Liver (tissue), 9 donors: ENCODE data around the gene EVPL. TPM values are rescaled to one million over a fixed set of nuclear protein-coding genes. Genes with fewer than 3 reads are reported as not detected.

ENCODE experiments used
- DNase-seq: peaks from one replicate; pipeline ENCODE4 v3.0.0-alpha.2; 2017; ENCODE audit warnings: low spot score
- H3K27ac ChIP-seq, 2 donors: one replicate each; pipeline ENCODE4 v1.7.0; 2013; ENCODE audit warnings: inconsistent platforms in 2 of 2, low read length in 2 of 2, control low read depth in 1 of 2, low read depth in 1 of 2, mild to moderate bottlenecking in 1 of 2
- H3K27me3 ChIP-seq, 4 donors: one replicate each; pipeline versions ENCODE4 v1.6.1 to v1.7.0; 2013; ENCODE audit warnings: low read length in 3 of 4, inconsistent platforms in 1 of 4, mild to moderate bottlenecking in 1 of 4, moderate library complexity in 1 of 4; ENCODE audit not compliant: control insufficient read depth in 4 of 4, insufficient read depth in 4 of 4
- H3K36me3 ChIP-seq, 4 donors: one replicate each; pipeline versions ENCODE4 v1.6.1 to v1.7.0; 2013; ENCODE audit warnings: low read length in 3 of 4, mild to moderate bottlenecking in 3 of 4, low read depth in 1 of 4, moderate library complexity in 1 of 4; ENCODE audit not compliant: control insufficient read depth in 4 of 4, insufficient read depth in 3 of 4
- H3K4me1 ChIP-seq, 4 donors: one replicate each; pipeline versions ENCODE4 v1.6.1 to v1.7.0; 2013; ENCODE audit warnings: low read length in 3 of 4, mild to moderate bottlenecking in 3 of 4, moderate library complexity in 1 of 4; ENCODE audit not compliant: control insufficient read depth in 4 of 4, insufficient read depth in 4 of 4
- H3K4me3 ChIP-seq, 3 donors: one replicate each; pipeline versions ENCODE4 v1.6.1 to v1.7.0; 2013; ENCODE audit warnings: low read length in 3 of 3, control low read depth in 1 of 3, low read depth in 1 of 3, mild to moderate bottlenecking in 1 of 3
- H3K9ac ChIP-seq, 2 donors: one replicate each; pipeline ENCODE4 v1.7.0; 2013; ENCODE audit warnings: low read length in 2 of 2, mild to moderate bottlenecking in 2 of 2, moderate library complexity in 2 of 2, control low read depth in 1 of 2, low read depth in 1 of 2
- H3K9me3 ChIP-seq, 4 donors: one replicate each; pipeline versions ENCODE4 v1.6.1 to v1.7.0; 2013; ENCODE audit warnings: low read length in 3 of 4; ENCODE audit not compliant: control insufficient read depth in 4 of 4
- ATF3 ChIP-seq: IDR thresholded peaks from 2 replicates; pipeline ENCODE4 v1.6.1; 2016; ENCODE audit warnings: antibody characterized with exemption
- CTCF ChIP-seq: fragments of 150-350 bp; IDR thresholded peaks from 2 replicates; pipeline ENCODE4 v1.5.1; 2017; ENCODE audit warnings: improper control_type of control experiment, low read depth, low read length; ENCODE audit not compliant: missing input control
- EGR1 ChIP-seq, 2 donors: IDR thresholded peaks; 2 replicates each; pipeline ENCODE4 v1.6.1; 2016 to 2018; ENCODE audit warnings: antibody characterized with exemption in 2 of 2, low read depth in 2 of 2
- FOXA1 ChIP-seq: IDR thresholded peaks from 2 replicates; pipeline ENCODE4 v1.6.1; 2016; ENCODE audit warnings: antibody characterized with exemption
- FOXA2 ChIP-seq: IDR thresholded peaks from 2 replicates; pipeline ENCODE4 v1.6.1; 2016; ENCODE audit warnings: antibody characterized with exemption
- GABPA ChIP-seq, 2 donors: IDR thresholded peaks in 1 of 2; conservative IDR thresholded peaks in 1 of 2; 2 replicates each; pipeline ENCODE4 v1.6.1; 2016; ENCODE audit warnings: antibody characterized with exemption in 2 of 2, mild to moderate bottlenecking in 1 of 2, moderate library complexity in 1 of 2
- HNF4A ChIP-seq, 2 donors: conservative IDR thresholded peaks; 2 replicates each; pipeline ENCODE4 v1.6.1; 2016; ENCODE audit warnings: antibody characterized with exemption in 2 of 2, mild to moderate bottlenecking in 2 of 2
- HNF4G ChIP-seq: IDR thresholded peaks from 2 replicates; pipeline ENCODE4 v1.6.1; 2016; ENCODE audit warnings: antibody characterized with exemption
- JUND ChIP-seq, 2 donors: IDR thresholded peaks; 2 replicates each; pipeline ENCODE4 v1.6.1; 2016; ENCODE audit warnings: antibody characterized with exemption in 2 of 2
- MAX ChIP-seq: IDR thresholded peaks from 2 replicates; pipeline ENCODE4 v1.6.1; 2016; ENCODE audit warnings: antibody characterized with exemption
- NR2F2 ChIP-seq: IDR thresholded peaks from 2 replicates; pipeline ENCODE4 v1.6.1; 2016; ENCODE audit warnings: antibody characterized with exemption
- RAD21 ChIP-seq, 2 donors: IDR thresholded peaks; 2 replicates each; pipeline ENCODE4 v1.6.1; 2016; ENCODE audit warnings: antibody characterized with exemption in 2 of 2, mild to moderate bottlenecking in 2 of 2
- REST ChIP-seq: IDR thresholded peaks from 2 replicates; pipeline ENCODE4 v1.6.1; 2016; ENCODE audit warnings: antibody characterized with exemption, mild to moderate bottlenecking
- RXRA ChIP-seq, 2 donors: IDR thresholded peaks; 2 replicates each; pipeline ENCODE4 v1.6.1; 2017 to 2018; ENCODE audit warnings: antibody characterized with exemption in 2 of 2, mild to moderate bottlenecking in 1 of 2
- SP1 ChIP-seq: IDR thresholded peaks from 2 replicates; pipeline ENCODE4 v1.6.1; 2018; ENCODE audit warnings: antibody characterized with exemption, mild to moderate bottlenecking
- TAF1 ChIP-seq: conservative IDR thresholded peaks from 2 replicates; pipeline ENCODE4 v1.6.1; 2016; ENCODE audit warnings: antibody characterized with exemption, mild to moderate bottlenecking
- YY1 ChIP-seq: IDR thresholded peaks from 2 replicates; pipeline ENCODE4 v1.6.1; 2016; ENCODE audit warnings: antibody characterized with exemption, mild to moderate bottlenecking
- WGBS: extraction: QIAGEN DNeasy Blood & Tissue Kit; methylation state at CpG from one replicate; pipeline ENCODE4 v1.1.7; 2013; 5-methylcytosine and 5-hydroxymethylcytosine counted together
- polyA plus RNA-seq, 2 donors: library from polyadenylated mRNA; stranded (reverse) in 1 of 2; unstranded in 1 of 2; fragments of 200-250 nt in 1 of 2; fragments of >200 nt in 1 of 2; fragmentation: Nextera tagmentation in 1 of 2; extraction: Ambion mirVana in 1 of 2; gene quantifications; one replicate each; pipeline versions ENCODE4 v1.2.1 to v1.2.3, GENCODE V29; 2013 to 2015
- total RNA-seq, 2 donors: library from RNA; depleted of rRNA; stranded (reverse); fragments of >200 nt; gene quantifications; one replicate each; pipeline ENCODE4 v1.2.3, GENCODE V29; 2014
- TF ChIP-seq, protein P1 (sequence below): IDR thresholded peaks from 2 replicates; pipeline ENCODE4 v1.6.1; 2016; ENCODE audit warnings: antibody characterized with exemption
- donor health status: healthy.
- donor health status: healthy.
- donor health status: healthy.
- donor health status: healthy.
- donor health status: healthy.

Gene EVPL
- total and polyA plus RNA-seq, 4 donors: 0.03 to 0.33 (median 0.21) TPM; not detected in 1

GRCh38 chr17:75983501-75984181 lies 43.5 kb downstream of the EVPL start:
- no peak for TF ChIP-seq EGR1 (IDR thresholded peaks at IDR 0.05; ENCODE audit: low read depth in 2 of 2)
- TF ChIP-seq, protein P1, sequence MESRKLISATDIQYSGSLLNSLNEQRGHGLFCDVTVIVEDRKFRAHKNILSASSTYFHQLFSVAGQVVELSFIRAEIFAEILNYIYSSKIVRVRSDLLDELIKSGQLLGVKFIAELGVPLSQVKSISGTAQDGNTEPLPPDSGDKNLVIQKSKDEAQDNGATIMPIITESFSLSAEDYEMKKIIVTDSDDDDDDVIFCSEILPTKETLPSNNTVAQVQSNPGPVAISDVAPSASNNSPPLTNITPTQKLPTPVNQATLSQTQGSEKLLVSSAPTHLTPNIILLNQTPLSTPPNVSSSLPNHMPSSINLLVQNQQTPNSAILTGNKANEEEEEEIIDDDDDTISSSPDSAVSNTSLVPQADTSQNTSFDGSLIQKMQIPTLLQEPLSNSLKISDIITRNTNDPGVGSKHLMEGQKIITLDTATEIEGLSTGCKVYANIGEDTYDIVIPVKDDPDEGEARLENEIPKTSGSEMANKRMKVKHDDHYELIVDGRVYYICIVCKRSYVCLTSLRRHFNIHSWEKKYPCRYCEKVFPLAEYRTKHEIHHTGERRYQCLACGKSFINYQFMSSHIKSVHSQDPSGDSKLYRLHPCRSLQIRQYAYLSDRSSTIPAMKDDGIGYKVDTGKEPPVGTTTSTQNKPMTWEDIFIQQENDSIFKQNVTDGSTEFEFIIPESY: no peak
- no peak for TF ChIP-seq REST
- no peak for TF ChIP-seq FOXA2
- no peak for TF ChIP-seq HNF4G
- no peak for TF ChIP-seq GABPA (IDR thresholded peaks at IDR 0.05 in 1 of 2, conservative IDR thresholded peaks at IDR 0.05 in 1 of 2)
- peak in 1 of 2 donors; percentile 15 for TF ChIP-seq JUND (IDR thresholded peaks at IDR 0.05)
- TF ChIP-seq NR2F2: no peak
- peak in 1 of 2 donors; percentile 28 for TF ChIP-seq RXRA (IDR thresholded peaks at IDR 0.05)
- no peak for TF ChIP-seq TAF1
- TF ChIP-seq RAD21 (IDR thresholded peaks at IDR 0.05): no peak
- TF ChIP-seq CTCF: no peak
- no peak for TF ChIP-seq ATF3
- peak in 1 of 2 donors; percentile 13 for TF ChIP-seq HNF4A (conservative IDR thresholded peaks at IDR 0.05)
- peak; percentile 43 for TF ChIP-seq SP1
- no peak for TF ChIP-seq MAX
- peak; percentile 16 for TF ChIP-seq YY1
- TF ChIP-seq FOXA1: no peak
- H3K4me3 ChIP-seq: no peak overlapping the region
- no peak overlapping the region for H3K9ac ChIP-seq
- peaks cover 5 to 30% (median 18%) of the 10 kb centered on the region in 4 donors for H3K4me1 ChIP-seq
- no peak for DNase-seq
- H3K9me3 ChIP-seq: no peaks in the 10 kb centered on the region
- 58% methylated on average over 6 of the region's 6 CpGs for WGBS
- H3K27ac ChIP-seq: peak overlapping the region; percentile 58 to 70
- H3K36me3 ChIP-seq: peaks cover 0 to 4% (median 0%) of the 10 kb centered on the region in 4 donors
- no peaks in the 10 kb centered on the region for H3K27me3 ChIP-seq
